Measurements from ENCODE around the gene PCDH15. TPM values are rescaled to one million over a fixed set of nuclear protein-coding genes. Genes with fewer than 3 reads are reported as not detected.

The PCDH15 gene
- total RNA-seq, 6 donors from 2014 or later: 0.59 to 1.9 (median 1.1) TPM

DNA sequence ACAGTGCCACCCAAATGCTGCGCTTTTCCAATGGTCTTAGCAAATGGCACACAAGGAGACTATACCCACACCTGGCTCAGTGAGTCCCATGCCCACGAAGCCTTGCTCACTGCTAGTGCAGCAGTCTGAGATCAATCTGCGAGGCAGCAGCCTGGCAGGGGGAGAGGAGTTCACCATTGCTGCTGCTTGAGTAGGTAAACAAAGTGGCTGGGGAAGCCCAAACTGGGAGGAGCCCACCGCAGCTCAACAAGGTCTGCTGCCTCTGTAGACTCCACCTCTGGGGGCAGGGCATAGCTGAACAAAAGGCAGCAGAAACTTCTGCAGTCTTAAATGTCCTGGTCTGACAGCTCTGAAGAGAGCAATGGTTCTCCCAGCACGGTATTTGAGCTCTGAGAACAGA is 891.2 kb downstream of the PCDH15 start:
- 74 to 100% methylated on average over 1 to 5 of the region's 5 CpGs for WGBS, 2 donors
- Histone ChIP-seq H3K4me3 (no peak overlapping the region), H3K9me3 (no peaks in the 10 kb centered on the region), H3K27me3 (no peaks in the 10 kb centered on the region), H3K4me1 (no peaks in the 10 kb centered on the region), H3K36me3 (no peaks in the 10 kb centered on the region), H3K27ac (no peak overlapping the region)
- DNase-seq (no peak), ATAC-seq (ENCODE audit: low FRiP score in 2 of 2) (no peak)
- TF ChIP-seq POLR2A (IDR thresholded peaks at IDR 0.05): no peak
- no peak for TF ChIP-seq EP300 (IDR thresholded peaks at IDR 0.05)
- TF ChIP-seq POLR2AphosphoS5 (IDR thresholded peaks at IDR 0.05): no peak
- no peak for TF ChIP-seq CTCF (IDR thresholded peaks at IDR 0.05)

- DNase-seq (no peak), ATAC-seq (ENCODE audit: low FRiP score in 2 of 2) (no peak)
- H3K36me3 ChIP-seq: no peaks in the 10 kb centered on the region
- TF ChIP-seq POLR2AphosphoS5 (IDR thresholded peaks at IDR 0.05) (no peak), CTCF (IDR thresholded peaks at IDR 0.05) (no peak), EP300 (IDR thresholded peaks at IDR 0.05) (no peak), POLR2A (IDR thresholded peaks at IDR 0.05) (no peak)
- no peak overlapping the region for H3K27ac ChIP-seq
- no peaks in the 10 kb centered on the region for H3K27me3 ChIP-seq
- WGBS, 2 donors: 91 to 92% methylated on average over 7 of the region's 7 CpGs
- H3K9me3 ChIP-seq: no peaks in the 10 kb centered on the region
- H3K4me1 ChIP-seq: no peaks in the 10 kb centered on the region
- no peak overlapping the region for H3K4me3 ChIP-seq
Observed at GRCh38 chr10:53904506-53905241, 896.4 kb downstream of the PCDH15 start.

- Histone ChIP-seq H3K4me1 (no peaks in the 10 kb centered on the region), H3K36me3 (no peaks in the 10 kb centered on the region), H3K27me3 (no peaks in the 10 kb centered on the region), H3K9me3 (no peaks in the 10 kb centered on the region), H3K4me3 (no peak overlapping the region), H3K27ac (no peak overlapping the region)
- WGBS, 2 donors: 97 to 98% methylated on average over 1 of the region's 1 CpG
- ATAC-seq (ENCODE audit: low FRiP score in 2 of 2) (no peak), DNase-seq (no peak)
- TF ChIP-seq POLR2A (IDR thresholded peaks at IDR 0.05): no peak
- no peak for TF ChIP-seq POLR2AphosphoS5 (IDR thresholded peaks at IDR 0.05)
- TF ChIP-seq EP300 (IDR thresholded peaks at IDR 0.05): no peak
- TF ChIP-seq CTCF (IDR thresholded peaks at IDR 0.05): no peak
Observed at GRCh38 chr10:53903756-53904155, 897.3 kb downstream of the PCDH15 start.

DNA sequence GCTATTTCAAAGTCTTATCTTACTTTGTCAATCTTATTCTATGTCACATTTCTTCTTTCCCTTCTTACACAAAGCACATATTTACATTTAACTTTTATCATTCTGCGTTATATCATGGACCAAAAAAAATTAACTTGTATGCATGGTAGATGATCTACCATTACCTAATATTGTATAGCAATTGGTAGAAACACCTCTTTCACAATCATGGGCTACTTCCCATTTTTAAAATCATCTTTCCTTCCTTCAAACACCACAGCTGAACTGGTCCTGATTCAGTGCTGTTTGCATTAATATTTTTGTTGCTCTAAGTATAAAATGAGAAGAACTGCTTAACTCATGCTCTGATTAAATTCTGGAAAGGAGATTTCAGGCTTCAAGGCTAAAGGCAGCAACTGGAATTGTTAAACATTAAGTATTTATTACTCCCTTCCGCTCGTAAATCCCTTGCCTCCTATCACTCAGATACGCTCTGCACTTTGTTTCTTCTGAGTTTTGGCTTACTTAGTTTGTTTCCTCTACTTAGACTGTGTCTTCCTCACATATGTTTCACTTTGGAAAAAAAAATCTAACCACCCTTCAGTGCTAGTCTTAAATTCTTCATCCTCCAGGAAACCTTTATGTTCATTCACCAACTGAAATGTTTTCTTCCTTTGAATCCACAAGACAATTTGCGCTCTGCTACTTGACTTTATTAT is 901.4 kb downstream of the PCDH15 start:
- H3K36me3 ChIP-seq: no peaks in the 10 kb centered on the region
- ATAC-seq (ENCODE audit: low FRiP score in 2 of 2): no peak
- H3K9me3 ChIP-seq: no peaks in the 10 kb centered on the region
- WGBS, 2 donors: 80 to 83% methylated on average over 5 of the region's 5 CpGs
- no peak for DNase-seq
- no peak overlapping the region for H3K27ac ChIP-seq
- no peak overlapping the region for H3K4me3 ChIP-seq
- no peaks in the 10 kb centered on the region for H3K4me1 ChIP-seq
- H3K27me3 ChIP-seq: no peaks in the 10 kb centered on the region
- TF ChIP-seq POLR2AphosphoS5 (IDR thresholded peaks at IDR 0.05): no peak
- TF ChIP-seq CTCF (IDR thresholded peaks at IDR 0.05): no peak
- TF ChIP-seq POLR2A (IDR thresholded peaks at IDR 0.05): no peak
- TF ChIP-seq EP300 (IDR thresholded peaks at IDR 0.05): no peak
